ENCODE measurements around the gene CYP2W1. TPM values are rescaled to one million over a fixed set of nuclear protein-coding genes. Genes with fewer than 3 reads are reported as not detected.

CYP2W1 gene
- total RNA-seq, 1 experiment from 2014 or later, result not detected

DNA sequence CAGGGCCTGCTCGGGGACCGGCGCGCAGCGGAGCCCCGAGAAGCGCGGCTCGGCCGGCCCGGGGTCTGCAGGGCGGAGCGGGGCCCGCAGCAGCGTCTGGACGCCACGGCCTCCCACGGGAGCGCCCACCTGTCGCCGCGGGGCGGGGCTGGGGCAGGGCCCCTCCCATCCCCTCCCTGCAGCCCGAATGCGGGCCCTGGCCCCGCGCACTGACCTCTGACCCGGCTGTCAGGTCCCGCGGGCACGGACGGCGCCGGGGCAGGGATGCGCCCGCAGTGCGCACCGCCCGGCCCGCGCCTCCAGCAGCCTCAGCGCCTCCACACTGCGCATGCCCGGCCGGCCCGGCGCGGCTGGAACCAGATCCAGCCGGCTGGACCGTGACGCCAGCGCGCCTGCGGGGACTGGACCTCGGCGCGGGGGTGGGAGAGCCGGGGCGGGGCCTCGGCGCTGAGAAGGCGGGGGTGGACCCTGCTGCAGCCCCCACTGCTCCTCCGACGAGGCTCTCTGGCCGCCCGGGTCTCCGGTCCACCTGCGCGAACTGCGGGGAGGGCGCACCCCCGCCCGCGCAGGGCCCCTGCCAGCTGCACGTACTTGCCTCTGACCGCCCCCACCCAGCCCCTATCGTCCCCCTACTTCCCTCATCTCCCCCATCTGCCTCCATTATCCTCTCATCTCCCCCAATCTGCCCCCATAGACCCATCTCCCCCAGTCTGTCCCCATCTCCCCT lies 45.2 kb downstream of the CYP2W1 start:
- no peaks in the 10 kb centered on the region for H3K9me3 ChIP-seq (ENCODE audit: low read length)
- H3K9ac ChIP-seq (ENCODE audit: low read length), result peak overlapping the region; percentile 90
- H3K27me3 ChIP-seq (ENCODE audit: low read length), result no peaks in the 10 kb centered on the region
- peaks cover 49% of the 10 kb centered on the region for H3K79me2 ChIP-seq (ENCODE audit: low read length)
- BruUV-seq (replicated peaks), result no TSS peak
- H3K36me3 ChIP-seq (ENCODE audit: low read depth, low read length), result peaks cover 5% of the 10 kb centered on the region; the same call in 1 of the 2 replicates
- ChIA-PET POLR2A (ENCODE audit: unreplicated experiment) (interaction anchor here (0.6 kb wide), 1 partner anchor 53 kb away, joined by 21 read pairs; the partner anchor contains the start of gene COX19), CTCF (interaction anchor here (1.2 kb wide), 1 partner anchor 37 kb away, joined by 3 read pairs; no protein-coding TSS in a partner anchor)
- peaks cover 20% of the 10 kb centered on the region for H4K20me1 ChIP-seq (ENCODE audit: low read length)
- DNase-seq (peak; percentile 92), ATAC-seq (peak; percentile 75)
- H3K9me2 ChIP-seq (replicated peaks; ENCODE audit: low read length), result no peaks in the 10 kb centered on the region
- H2AFZ ChIP-seq (ENCODE audit: low read length), result peak overlapping the region; percentile 65
- intact Hi-C loops (cut with micrococcal nuclease), result no loop called here
- TF ChIP-seq EZH2 (IDR thresholded peaks at IDR 0.05; ENCODE audit: low read length, unreplicated experiment), result no peak
- TF ChIP-seq, protein P1, sequence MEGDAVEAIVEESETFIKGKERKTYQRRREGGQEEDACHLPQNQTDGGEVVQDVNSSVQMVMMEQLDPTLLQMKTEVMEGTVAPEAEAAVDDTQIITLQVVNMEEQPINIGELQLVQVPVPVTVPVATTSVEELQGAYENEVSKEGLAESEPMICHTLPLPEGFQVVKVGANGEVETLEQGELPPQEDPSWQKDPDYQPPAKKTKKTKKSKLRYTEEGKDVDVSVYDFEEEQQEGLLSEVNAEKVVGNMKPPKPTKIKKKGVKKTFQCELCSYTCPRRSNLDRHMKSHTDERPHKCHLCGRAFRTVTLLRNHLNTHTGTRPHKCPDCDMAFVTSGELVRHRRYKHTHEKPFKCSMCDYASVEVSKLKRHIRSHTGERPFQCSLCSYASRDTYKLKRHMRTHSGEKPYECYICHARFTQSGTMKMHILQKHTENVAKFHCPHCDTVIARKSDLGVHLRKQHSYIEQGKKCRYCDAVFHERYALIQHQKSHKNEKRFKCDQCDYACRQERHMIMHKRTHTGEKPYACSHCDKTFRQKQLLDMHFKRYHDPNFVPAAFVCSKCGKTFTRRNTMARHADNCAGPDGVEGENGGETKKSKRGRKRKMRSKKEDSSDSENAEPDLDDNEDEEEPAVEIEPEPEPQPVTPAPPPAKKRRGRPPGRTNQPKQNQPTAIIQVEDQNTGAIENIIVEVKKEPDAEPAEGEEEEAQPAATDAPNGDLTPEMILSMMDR (conservative IDR thresholded peaks at IDR 0.05; ENCODE audit: low read depth, low read length), result no peak
- TF ChIP-seq EZH2phosphoT487 (IDR thresholded peaks at IDR 0.05; ENCODE audit: borderline replicate concordance, low read length), result no peak
- no peaks in the 10 kb centered on the region for H3F3A ChIP-seq (ENCODE audit: low read length, unreplicated experiment)
- H3K4me3 ChIP-seq (ENCODE audit: low read length), result peak overlapping the region; percentile 96
- peak overlapping the region; percentile 99 for H3K4me2 ChIP-seq (ENCODE audit: low read length)
- peaks cover 14% of the 10 kb centered on the region for H3K4me1 ChIP-seq (ENCODE audit: insufficient read depth, low read length)
- H3K27ac ChIP-seq (ENCODE audit: low read length), result peak overlapping the region; percentile 85

DNA sequence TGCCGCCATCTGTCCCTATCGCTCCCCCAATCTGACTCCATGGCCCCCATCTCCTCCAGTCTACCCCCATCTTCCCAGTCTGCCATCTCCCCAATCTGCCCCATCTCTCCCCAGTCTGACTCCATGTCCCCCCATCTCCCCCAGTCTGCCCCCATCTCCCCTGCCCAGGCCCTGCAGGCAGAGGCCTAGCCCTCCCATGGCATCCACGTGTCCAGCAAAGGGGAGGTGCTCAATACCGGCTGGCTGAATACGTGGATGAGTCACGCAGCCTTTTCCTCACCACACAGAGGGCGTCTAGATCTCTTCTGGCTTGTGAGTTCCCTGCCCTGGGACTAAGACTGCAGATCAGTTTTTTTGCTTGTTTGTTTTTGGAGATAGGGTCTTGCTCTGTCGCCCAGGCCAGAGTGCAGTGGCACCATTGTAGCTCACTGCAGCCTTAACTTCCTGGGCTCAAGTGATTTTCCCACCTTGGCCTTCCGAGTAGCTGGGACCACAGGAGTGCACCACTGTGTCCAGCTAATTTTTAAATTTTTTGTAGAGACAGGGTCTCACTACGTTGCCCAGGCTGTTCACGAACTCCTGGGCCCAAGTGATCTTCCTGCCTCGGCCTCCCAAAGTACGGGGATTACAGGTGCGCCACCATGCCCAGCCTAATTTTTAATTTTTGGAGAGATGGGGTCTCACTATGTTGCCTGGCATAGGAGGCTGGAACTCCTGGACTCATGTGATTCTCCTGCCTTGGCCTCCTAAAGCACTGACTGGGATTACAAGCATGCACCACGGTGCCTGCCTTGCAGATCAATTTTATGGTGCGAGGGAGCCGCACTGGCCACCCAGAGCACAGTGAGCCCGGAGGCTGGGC lies 46.0 kb downstream of the CYP2W1 start:
- CTCF ChIA-PET, result no interaction called here

More for the DNA sequence above, 46.0 kb downstream of the CYP2W1 start:
- peak overlapping the region; percentile 90 for H3K9ac ChIP-seq (ENCODE audit: low read length)
- peaks cover 5% of the 10 kb centered on the region; the same call in 1 of the 2 replicates for H3K36me3 ChIP-seq (ENCODE audit: low read depth, low read length)
- DNase-seq, result peak; percentile 91
- H3K9me3 ChIP-seq (ENCODE audit: low read length), result no peaks in the 10 kb centered on the region
- no peaks in the 10 kb centered on the region for H3K27me3 ChIP-seq (ENCODE audit: low read length)
- peaks cover 41% of the 10 kb centered on the region for H3K79me2 ChIP-seq (ENCODE audit: low read length)
- peak overlapping the region; percentile 65 for H2AFZ ChIP-seq (ENCODE audit: low read length)
- H3K4me3 ChIP-seq (ENCODE audit: low read length), result peak overlapping the region; percentile 96; the same call in 1 of the 2 replicates
- intact Hi-C loops (cut with micrococcal nuclease), result no loop called here
- no peaks in the 10 kb centered on the region for H3K9me2 ChIP-seq (replicated peaks; ENCODE audit: low read length)
- ATAC-seq, result peak; percentile 87
- peak overlapping the region; percentile 99 for H3K4me2 ChIP-seq (ENCODE audit: low read length)
- POLR2A ChIA-PET (ENCODE audit: unreplicated experiment), result no interaction called here
- H3F3A ChIP-seq (ENCODE audit: low read length, unreplicated experiment), result no peaks in the 10 kb centered on the region
- TSS peak; percentile 80 for BruUV-seq (replicated peaks)
- H4K20me1 ChIP-seq (ENCODE audit: low read length), result peaks cover 20% of the 10 kb centered on the region
- H3K4me1 ChIP-seq (ENCODE audit: insufficient read depth, low read length), result peaks cover 14% of the 10 kb centered on the region
- TF ChIP-seq EZH2phosphoT487 (IDR thresholded peaks at IDR 0.05; ENCODE audit: borderline replicate concordance, low read length), result no peak
- TF ChIP-seq EZH2 (IDR thresholded peaks at IDR 0.05; ENCODE audit: low read length, unreplicated experiment), result no peak
- TF ChIP-seq, protein P1 (conservative IDR thresholded peaks at IDR 0.05; ENCODE audit: low read depth, low read length), result no peak
- peak overlapping the region; percentile 85 for H3K27ac ChIP-seq (ENCODE audit: low read length)

All from PC-3 (cell line).